PC-9 (cell line): ENCODE results near the gene SELPLG. TPM values are rescaled to one million over a fixed set of nuclear protein-coding genes. Genes with fewer than 3 reads are reported as not detected.

Experiments
- Bru-seq: library from RNA; stranded (reverse); fragments of 400-500 nt; gene quantifications from one replicate; lab custom pipeline; 2021; lab: Mats Ljungman, UMichigan
- BruChase-seq, 2 experiments: library from RNA; stranded (reverse); fragments of 400-500 nt; gene quantifications; one replicate each; lab custom pipeline; 2021; lab: Mats Ljungman, UMichigan
- BruUV-seq: library from RNA; stranded (reverse); fragments of 400-500 nt; replicated peaks from 2 replicates; lab custom pipeline; 2021; lab: Mats Ljungman, UMichigan
- CTCF ChIA-PET: fragments of 300-600 bp; sonication (Branson Sonifier 250); formaldehyde crosslinking; loops from one replicate; lab custom pipeline; 2022; ENCODE audit warnings: antibody characterized with exemption; lab: Charles Lee
- POLR2A ChIA-PET: fragments of 300-600 bp; sonication (Branson Sonifier 250); formaldehyde crosslinking; loops from one replicate; lab custom pipeline; 2022; ENCODE audit warnings: antibody characterized with exemption; ENCODE audit not compliant: unreplicated experiment; lab: Charles Lee
- DNase-seq, 2 experiments: peaks; one replicate each; pipeline versions ENCODE4 v3.0.0 to v3.0.0-alpha.2; 2015 to 2022; ENCODE audit warnings: mixed read lengths in 1 of 2
- H2AFZ ChIP-seq: fragments of 200-600 bp; sonication (generic); 2 replicates; pipeline ENCODE4 v1.8.1; 2017; ENCODE audit warnings: antibody characterized with exemption
- H3F3A ChIP-seq: fragments of 200-600 bp; sonication (generic); 2 replicates; pipeline ENCODE4 v1.8.1; 2017; ENCODE audit warnings: antibody characterized with exemption, mild to moderate bottlenecking, low read depth; ENCODE audit not compliant: insufficient read depth
- H3K27ac ChIP-seq: fragments of 200-600 bp; sonication (generic); 2 replicates; pipeline ENCODE4 v1.6.1; 2016; ENCODE audit warnings: mixed run types
- H3K27me3 ChIP-seq: fragments of 200-600 bp; sonication (generic); 2 replicates; pipeline ENCODE4 v1.6.1; 2016; ENCODE audit warnings: low read depth, mixed run types; ENCODE audit not compliant: insufficient read depth
- H3K36me3 ChIP-seq: fragments of 200-600 bp; sonication (generic); 2 replicates; pipeline ENCODE4 v1.6.1; 2016; ENCODE audit warnings: low read depth, mixed run types
- H3K4me1 ChIP-seq: fragments of 200-600 bp; sonication (generic); replicated peaks from 2 replicates; pipeline ENCODE4 v1.6.1; 2016; ENCODE audit warnings: mixed run types; ENCODE audit not compliant: insufficient read depth
- H3K4me2 ChIP-seq: fragments of 200-600 bp; sonication (generic); 2 replicates; pipeline ENCODE4 v1.6.1; 2017; ENCODE audit warnings: mixed run types
- H3K4me3 ChIP-seq: fragments of 200-600 bp; sonication (generic); 2 replicates; pipeline ENCODE4 v1.6.1; 2016; ENCODE audit warnings: mixed run types
- H3K79me2 ChIP-seq: fragments of 200-600 bp; sonication (generic); 2 replicates; pipeline ENCODE4 v1.6.1; 2017; ENCODE audit warnings: low read depth, mixed run types
- H3K9me2 ChIP-seq: fragments of 200-600 bp; sonication (generic); 2 replicates; pipeline ENCODE4 v1.8.1; 2017; ENCODE audit warnings: mild to moderate bottlenecking; ENCODE audit not compliant: insufficient read depth
- H3K9me3 ChIP-seq: fragments of 200-600 bp; sonication (generic); 2 replicates; pipeline ENCODE4 v1.8.1; 2016; ENCODE audit warnings: low read depth; ENCODE audit not compliant: insufficient read depth
- H4K20me1 ChIP-seq: fragments of 200-600 bp; sonication (generic); 2 replicates; pipeline ENCODE4 v1.8.1; 2017; ENCODE audit not compliant: insufficient read depth
- CTCF ChIP-seq: fragments of 200-600 bp; sonication (generic); conservative IDR thresholded peaks from 2 replicates; pipeline ENCODE4 v1.6.1; 2017; ENCODE audit warnings: mixed run types, antibody characterized with exemption, mild to moderate bottlenecking, moderate library complexity
- EZH2 ChIP-seq: fragments of 200-600 bp; sonication (generic); IDR thresholded peaks from 2 replicates; pipeline ENCODE4 v1.8.0; 2017; ENCODE audit warnings: antibody characterized with exemption, low read depth
- intact Hi-C: fragments of 100-400 bp; cut with micrococcal nuclease; formaldehyde crosslinking; loops from one replicate; pipeline ENCODE4 v1.10.0; 2022; ENCODE audit not compliant: unreplicated experiment
- long read RNA-seq: library from polyadenylated mRNA; stranded (forward); transcript quantifications from one replicate; pipeline ENCODE4 v2.0.0, GENCODE V29; 2022
- total RNA-seq: library from RNA; stranded (reverse); gene quantifications from 2 replicates; pipeline ENCODE4 v1.2.3, GENCODE V29; 2021

Gene SELPLG
- 0.35 and 0.96 TPM in 2 replicates for total RNA-seq
- Bru-seq, nascent RNA = percentile 30 among the genes with signal in this experiment
- BruChase-seq, experiment 1, labeled RNA remaining after a 2-hour chase = percentile 34 among the genes with signal in this experiment
- percentile 44 among the genes with signal in this experiment for BruChase-seq, experiment 2, labeled RNA remaining after a 6-hour chase
- long read RNA-seq, partial matches to known transcripts = 0 of 1 reads
- long read RNA-seq, other reads (novel, unspliced or antisense) = 1 of 1 reads

GRCh38 chr12:108633534-108634248 lies at the start of gene SELPLG:
TSS of gene SELPLG (minus strand) at chr12:108633894. CDS start at chr12:108624307, 9,587 bp downstream.
- Histone ChIP-seq H3K27me3 (no peaks in the 10 kb centered on the region), H3K9me2 (no peaks in the 10 kb centered on the region), H3K36me3 (no peaks in the 10 kb centered on the region), H3K79me2 (no peaks in the 10 kb centered on the region), H3K9me3 (no peaks in the 10 kb centered on the region), H3K4me3 (no peak within 1 kb of the TSS), H3F3A (peaks cover 33% of the 10 kb centered on the region), H2AFZ (no peak within 1 kb of the TSS), H3K27ac (no peak within 1 kb of the TSS), H4K20me1 (no peaks in the 10 kb centered on the region), H3K4me1 (peaks cover 27% of the 10 kb centered on the region), H3K4me2 (no peak within 1 kb of the TSS)
- DNase-seq = no peak
- no TSS peak for BruUV-seq
- ChIA-PET POLR2A (interaction anchor here (0.5 to 0.7 kb wide), 2 partner anchors 33 to 68 kb away, joined by 3 read pairs; no protein-coding TSS in a partner anchor), CTCF (interaction anchor here (0.8 kb wide), 1 partner anchor 68 kb away, joined by 5 read pairs; no protein-coding TSS in a partner anchor)
- TF ChIP-seq EZH2 (no peak), CTCF (no peak)
- intact Hi-C loops = no loop called here

GRCh38 chr12:108681317-108681716 lies 47.6 kb upstream of the SELPLG start:
- Histone ChIP-seq H3K4me2 (no peak overlapping the region), H4K20me1 (peaks cover 3% of the 10 kb centered on the region; the same call in 1 of the 2 replicates), H3K4me3 (no peak overlapping the region), H3K27ac (no peak overlapping the region), H2AFZ (no peak overlapping the region), H3F3A (peaks cover 21% of the 10 kb centered on the region), H3K36me3 (no peaks in the 10 kb centered on the region), H3K27me3 (no peaks in the 10 kb centered on the region), H3K4me1 (no peaks in the 10 kb centered on the region), H3K79me2 (peaks cover 45% of the 10 kb centered on the region), H3K9me2 (no peaks in the 10 kb centered on the region), H3K9me3 (no peaks in the 10 kb centered on the region)
- POLR2A ChIA-PET = no interaction called here
- intact Hi-C loops = no loop called here
- TF ChIP-seq EZH2 (no peak), CTCF (no peak)
- no peak for DNase-seq
- BruUV-seq = no TSS peak
- CTCF ChIA-PET = interaction anchor here (0.6 kb wide), 1 partner anchor 14 kb away, joined by 3 read pairs; no protein-coding TSS in a partner anchor

GRCh38 chr12:108679106-108679681 lies 45.5 kb upstream of the SELPLG start:
- POLR2A ChIA-PET = interaction anchor here (0.6 kb wide), 1 partner anchor 1789 kb away, joined by 13 read pairs; the partner anchor contains the start of gene GPN3
- H3K79me2 ChIP-seq = peaks cover 29% of the 10 kb centered on the region

More at GRCh38 chr12:108679106-108679681, 45.5 kb upstream of the SELPLG start:
- Histone ChIP-seq H3K27me3 (no peaks in the 10 kb centered on the region), H3K4me1 (no peaks in the 10 kb centered on the region), H3K27ac (no peak overlapping the region), H3K9me2 (no peaks in the 10 kb centered on the region), H4K20me1 (0 out of 2 replicates have a peak, but pooled peaks cover 3% of the 10 kb centered on the region), H3F3A (peaks cover 22% of the 10 kb centered on the region; the same call in 1 of the 2 replicates), H3K9me3 (no peaks in the 10 kb centered on the region), H2AFZ (no peak overlapping the region), H3K4me3 (no peak overlapping the region), H3K36me3 (no peaks in the 10 kb centered on the region), H3K4me2 (no peak overlapping the region)
- BruUV-seq = no TSS peak
- no peak for TF ChIP-seq CTCF
- TF ChIP-seq EZH2 = no peak
- CTCF ChIA-PET = interaction anchor here (0.7 kb wide), 1 partner anchor 757 kb away, joined by 3 read pairs; no protein-coding TSS in a partner anchor
- intact Hi-C loops = no loop called here
- DNase-seq = no peak
